GM10248 (cell line): ENCODE measurements around the gene PTPRF.
A peak's percentile ranks its signal among the peaks of the same experiment; 100 is the strongest.

Experiments used
- CTCF ChIA-PET: fragments of 300-600 bp; sonication (Branson Sonifier 250); formaldehyde crosslinking; extraction: SDS; loops from one replicate; lab custom pipeline; 2021; ENCODE audit warnings: antibody characterized with exemption; lab: Yijun Ruan, JAX
- POLR2A ChIA-PET: fragments of 350-650 bp; sonication (Branson Sonifier 250); formaldehyde crosslinking; extraction: SDS; loops from one replicate; lab custom pipeline; 2020; ENCODE audit warnings: antibody characterized with exemption; lab: Yijun Ruan, JAX
- DNase-seq: peaks from one replicate; pipeline ENCODE4 v3.0.0; 2012; ENCODE audit errors: extremely low spot score
- TF ChIP-seq, protein P1 (sequence below): IDR thresholded peaks from 2 replicates; pipeline ENCODE4 v1.5.1; 2012; ENCODE audit warnings: mild to moderate bottlenecking, low read depth; ENCODE audit errors: extremely low read depth, missing control alignments, control extremely low read depth

The PTPRF gene

DNA sequence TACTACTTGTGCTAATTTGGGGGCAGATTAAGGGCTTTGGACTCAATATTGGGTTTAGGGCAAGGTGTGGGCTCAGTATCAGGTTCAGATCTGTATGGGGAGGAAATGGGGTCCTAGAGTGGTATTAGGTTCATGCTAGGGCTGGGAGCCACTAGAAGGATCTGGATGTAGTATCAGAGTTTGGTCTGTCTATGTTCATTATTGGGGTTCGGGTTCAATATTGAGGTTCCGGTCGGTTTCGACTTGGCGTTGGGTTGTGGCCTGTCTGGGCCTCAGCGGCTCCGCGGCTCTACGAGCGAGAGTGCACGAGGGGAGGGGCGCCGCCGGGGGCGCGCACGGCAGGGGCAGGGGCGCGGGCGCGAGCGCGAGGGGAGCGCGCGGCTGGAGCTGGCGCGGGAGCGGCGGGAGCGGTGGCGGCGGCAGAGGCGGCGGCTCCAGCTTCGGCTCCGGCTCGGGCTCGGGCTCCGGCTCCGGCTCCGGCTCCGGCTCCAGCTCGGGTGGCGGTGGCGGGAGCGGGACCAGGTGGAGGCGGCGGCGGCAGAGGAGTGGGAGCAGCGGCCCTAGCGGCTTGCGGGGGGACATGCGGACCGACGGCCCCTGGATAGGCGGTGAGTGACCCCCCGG lies at the start of gene PTPRF:
Gene PTPRF (plus strand): TSS at position 401 of the 624 bp plus-strand sequence. CDS start 14,193 bp downstream, outside the sequence.
- CTCF ChIA-PET = interaction anchor here (0.9 to 3.6 kb wide), 20 partner anchors 9 to 517 kb away, joined by 3 to 44 read pairs (median 4); partner anchors contain the start of gene ARTN
- TF ChIP-seq, protein P1, sequence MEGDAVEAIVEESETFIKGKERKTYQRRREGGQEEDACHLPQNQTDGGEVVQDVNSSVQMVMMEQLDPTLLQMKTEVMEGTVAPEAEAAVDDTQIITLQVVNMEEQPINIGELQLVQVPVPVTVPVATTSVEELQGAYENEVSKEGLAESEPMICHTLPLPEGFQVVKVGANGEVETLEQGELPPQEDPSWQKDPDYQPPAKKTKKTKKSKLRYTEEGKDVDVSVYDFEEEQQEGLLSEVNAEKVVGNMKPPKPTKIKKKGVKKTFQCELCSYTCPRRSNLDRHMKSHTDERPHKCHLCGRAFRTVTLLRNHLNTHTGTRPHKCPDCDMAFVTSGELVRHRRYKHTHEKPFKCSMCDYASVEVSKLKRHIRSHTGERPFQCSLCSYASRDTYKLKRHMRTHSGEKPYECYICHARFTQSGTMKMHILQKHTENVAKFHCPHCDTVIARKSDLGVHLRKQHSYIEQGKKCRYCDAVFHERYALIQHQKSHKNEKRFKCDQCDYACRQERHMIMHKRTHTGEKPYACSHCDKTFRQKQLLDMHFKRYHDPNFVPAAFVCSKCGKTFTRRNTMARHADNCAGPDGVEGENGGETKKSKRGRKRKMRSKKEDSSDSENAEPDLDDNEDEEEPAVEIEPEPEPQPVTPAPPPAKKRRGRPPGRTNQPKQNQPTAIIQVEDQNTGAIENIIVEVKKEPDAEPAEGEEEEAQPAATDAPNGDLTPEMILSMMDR = no peak
- peak; percentile 47 for DNase-seq
- POLR2A ChIA-PET = no interaction called here

DNA sequence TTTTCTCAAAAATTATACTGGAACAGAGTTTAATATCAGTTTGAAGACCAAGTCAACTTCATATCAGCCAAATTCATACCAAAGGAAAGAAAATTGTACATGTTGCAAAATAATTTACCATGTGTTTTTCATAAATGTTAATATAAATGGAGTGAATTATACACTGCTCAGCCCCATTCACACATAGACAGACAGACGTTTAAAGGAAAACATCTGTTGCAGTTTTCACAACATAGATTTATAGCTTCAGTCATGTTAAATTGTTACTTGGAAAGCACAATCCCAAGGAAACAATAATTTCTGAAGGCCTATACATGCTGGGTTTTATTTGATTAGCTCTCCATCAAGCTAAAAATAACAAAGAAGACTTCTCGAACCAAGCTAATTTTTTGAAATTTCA lies 49.2 kb upstream of the PTPRF start:
- DNase-seq = no peak
- TF ChIP-seq, protein P1 = no peak
- CTCF ChIA-PET = no interaction called here
- POLR2A ChIA-PET = no interaction called here

DNA sequence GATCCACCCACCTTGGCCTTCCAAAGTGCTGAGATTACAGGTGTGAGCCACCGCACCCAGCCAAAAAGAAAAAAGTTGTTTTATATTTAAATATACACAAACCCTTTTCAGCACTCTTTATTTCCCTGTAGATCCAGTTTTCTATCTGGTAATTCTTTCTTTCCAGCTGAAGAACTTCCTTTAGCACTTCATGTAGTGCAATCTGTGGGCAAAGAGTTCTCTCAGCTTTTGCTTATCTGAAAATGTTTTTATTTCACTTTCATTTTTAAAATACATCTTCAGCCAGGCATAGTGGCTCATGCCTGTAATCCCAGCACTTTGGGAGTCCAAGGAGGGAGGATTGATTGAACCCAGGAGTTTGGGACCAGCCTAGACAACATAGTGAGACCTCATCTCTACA lies 48.5 kb upstream of the PTPRF start:
- CTCF ChIA-PET = no interaction called here
- DNase-seq = no peak
- TF ChIP-seq, protein P1 = no peak
- POLR2A ChIA-PET = no interaction called here

DNA sequence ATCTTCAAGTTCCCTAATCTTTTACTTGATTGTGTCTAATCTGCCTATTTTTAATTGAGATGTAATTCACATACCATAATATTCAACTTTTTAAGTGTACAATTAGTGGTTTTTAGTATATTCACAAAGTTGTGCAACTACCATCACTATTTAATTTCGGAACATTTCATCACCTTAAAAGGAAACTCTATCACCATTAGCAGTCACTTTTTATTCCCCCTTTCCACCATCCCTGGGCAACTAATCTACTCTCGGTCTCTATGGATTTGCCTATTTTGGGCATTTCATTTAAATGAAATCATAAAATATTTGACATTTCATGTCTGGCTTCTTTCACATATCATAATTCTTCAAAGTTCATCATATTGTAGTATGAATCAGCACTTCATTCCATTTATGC lies 46.3 kb upstream of the PTPRF start:
- POLR2A ChIA-PET = no interaction called here
- TF ChIP-seq, protein P1 = no peak
- no peak for DNase-seq
- CTCF ChIA-PET = no interaction called here

DNA sequence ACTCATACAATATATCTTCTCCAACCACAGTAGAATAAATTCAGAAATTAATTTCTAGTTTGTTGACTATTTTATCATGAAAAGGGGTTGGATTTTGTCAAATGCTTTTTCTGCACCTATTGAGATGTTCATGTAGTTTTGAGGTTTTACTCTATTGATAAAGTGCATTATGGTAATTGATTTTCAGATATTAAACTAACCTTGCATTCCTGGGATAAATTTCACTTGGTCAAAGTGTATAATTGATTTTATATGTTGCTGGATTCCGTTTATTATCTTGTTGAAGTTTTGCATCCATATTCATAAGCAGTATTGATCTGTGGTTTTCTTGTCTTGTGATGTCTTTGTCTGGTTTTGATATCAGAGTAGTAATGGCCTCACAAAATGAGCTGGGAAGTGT lies 42.5 kb upstream of the PTPRF start:
- TF ChIP-seq, protein P1 = no peak
- POLR2A ChIA-PET = no interaction called here
- CTCF ChIA-PET = no interaction called here
- no peak for DNase-seq

DNA sequence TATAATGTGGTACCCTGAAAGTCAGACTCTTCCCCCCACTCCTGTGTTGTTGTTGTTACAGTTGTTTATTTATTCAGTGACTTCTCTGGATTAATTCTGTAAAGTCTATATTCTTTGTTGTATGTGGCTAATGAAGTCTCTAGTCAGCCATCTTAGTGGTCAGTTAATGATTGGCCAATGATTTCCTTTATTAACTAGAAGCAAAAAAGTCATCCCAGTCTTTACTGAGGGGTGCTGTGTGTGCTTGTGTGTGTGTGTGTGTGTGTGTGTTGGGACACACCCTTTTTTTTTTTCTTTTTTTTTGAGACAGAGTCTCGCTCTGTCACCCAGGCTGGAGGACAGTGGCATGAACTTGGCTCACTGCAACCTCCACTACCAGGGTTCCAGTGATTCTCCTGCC lies 39.6 kb upstream of the PTPRF start:
- DNase-seq = no peak
- CTCF ChIA-PET = no interaction called here
- TF ChIP-seq, protein P1 = no peak

More for the DNA sequence above, 39.6 kb upstream of the PTPRF start:
- POLR2A ChIA-PET = no interaction called here
